Mucosa of descending colon (tissue), 3 donors: ENCODE measurements around the gene NONO. TPM values are rescaled to one million over a fixed set of nuclear protein-coding genes. Genes with fewer than 3 reads are reported as not detected.
"Not testable (repeated sequence)": the region's sequence is repeated elsewhere in the genome, so short reads cannot be mapped to it uniquely, and the experiment has no call there.

Experiments
- ATAC-seq: fragments of 200-7000 bp; cut with Tn5 transposase; one replicate; pipeline ENCODE4 v1.9.1; 2020; ENCODE audit warnings: mild to moderate bottlenecking, moderate library complexity
- DNase-seq, 3 donors: peaks; one replicate each; pipeline ENCODE4 v3.0.0-alpha.2; 2020
- H3K36me3 ChIP-seq: fragments of 200-600 bp; one replicate; pipeline ENCODE4 v1.8.0; 2021; ENCODE audit warnings: low read depth, mild to moderate bottlenecking
- H3K4me1 ChIP-seq: fragments of 200-600 bp; one replicate; pipeline ENCODE4 v1.8.0; 2021; ENCODE audit warnings: low read depth, mild to moderate bottlenecking
- H3K4me3 ChIP-seq: fragments of 200-600 bp; one replicate; pipeline ENCODE4 v1.8.0; 2021; ENCODE audit warnings: mild to moderate bottlenecking
- H3K9me3 ChIP-seq: fragments of 200-600 bp; one replicate; pipeline ENCODE4 v1.8.0; 2021; ENCODE audit warnings: mild to moderate bottlenecking
- CTCF ChIP-seq: fragments of 200-600 bp; IDR thresholded peaks from one replicate; pipeline ENCODE4 v1.8.0; 2022; ENCODE audit warnings: antibody characterized with exemption, mild to moderate bottlenecking
- intact Hi-C, 2 donors: fragments of 100-400 bp; cut with DNase I in 1 of 2; cut with micrococcal nuclease in 1 of 2; formaldehyde crosslinking; loops; one replicate each; pipeline versions ENCODE4 v1.11.0 to v1.11.1; 2022; cut with DNase I, micrococcal nuclease
- total RNA-seq, 3 donors: library from RNA; stranded (reverse); fragmentation: NEBNext Ultra II Directional in 2 of 3; extraction: Animal tissue kit (Norgen Biotek cat#: 25700) in 2 of 3; gene quantifications; one replicate each; pipeline versions ENCODE4 v1.2.1 to v1.2.4, GENCODE V29; 2021 to 2023
- donor health status: DM: no; HTN: no; CAD: no; lungs with moderate emphysema.
- donor health status: DM: no; HTN: no; CAD: no.
- donor health status: DM: no; HTN: yes; CAD: no.

The NONO gene
- total RNA-seq, 3 donors from 2014 or later = 166 to 218 (median 197) TPM

GRCh38 chrX:71302461-71303213, 19.2 kb downstream of the NONO start:
- ATAC-seq (no peak), DNase-seq (no peak)
- Histone ChIP-seq H3K4me1 (no peaks in the 10 kb centered on the region), H3K9me3 (no peaks in the 10 kb centered on the region), H3K4me3 (no peak overlapping the region), H3K36me3 (no peaks in the 10 kb centered on the region)
- no peak for TF ChIP-seq CTCF
- intact Hi-C loops = no loop called here

GRCh38 chrX:71304561-71304960, 21.1 kb downstream of the NONO start:
- Histone ChIP-seq H3K4me3 (no peak overlapping the region), H3K9me3 (no peaks in the 10 kb centered on the region), H3K4me1 (no peaks in the 10 kb centered on the region), H3K36me3 (no peaks in the 10 kb centered on the region)
- no peak for ATAC-seq
- no peak for TF ChIP-seq CTCF
- intact Hi-C loops = no loop called here
- DNase-seq = no peak

GRCh38 chrX:71315917-71316316, 32.5 kb downstream of the NONO start:
- intact Hi-C loops = no loop called here
- ATAC-seq (no peak), DNase-seq (no peak)
- no peaks in the 10 kb centered on the region for H3K9me3 ChIP-seq
- no peaks in the 10 kb centered on the region for H3K36me3 ChIP-seq
- no peak for TF ChIP-seq CTCF
- H3K4me3 ChIP-seq = no peak overlapping the region
- H3K4me1 ChIP-seq = no peaks in the 10 kb centered on the region

GRCh38 chrX:71316959-71317358, 33.5 kb downstream of the NONO start:
- H3K9me3 ChIP-seq, H3K4me3 ChIP-seq, H3K36me3 ChIP-seq, intact Hi-C loops, H3K4me1 ChIP-seq, DNase-seq, ATAC-seq: not testable (repeated sequence)

- Histone ChIP-seq H3K36me3 (no peaks in the 10 kb centered on the region), H3K4me1 (no peaks in the 10 kb centered on the region), H3K9me3 (no peaks in the 10 kb centered on the region), H3K4me3 (no peak overlapping the region)
- intact Hi-C loops = no loop called here
- no peak for ATAC-seq
- DNase-seq = no peak
- TF ChIP-seq CTCF = no peak
These were observed 36.7 kb downstream of the NONO start for GRCh38 chrX:71320126-71320525.

GRCh38 chrX:71321731-71322130, 38.3 kb downstream of the NONO start:
- H3K4me1 ChIP-seq = no peaks in the 10 kb centered on the region
- intact Hi-C loops = no loop called here
- ATAC-seq = no peak
- TF ChIP-seq CTCF = no peak
- H3K4me3 ChIP-seq = no peak overlapping the region
- DNase-seq = no peak
- no peaks in the 10 kb centered on the region for H3K36me3 ChIP-seq
- peaks cover 6% of the 10 kb centered on the region for H3K9me3 ChIP-seq

GRCh38 chrX:71324452-71324851, 41.0 kb downstream of the NONO start:
- H3K9me3 ChIP-seq, H3K36me3 ChIP-seq, H3K4me1 ChIP-seq, intact Hi-C loops, DNase-seq, H3K4me3 ChIP-seq, ATAC-seq: not testable (repeated sequence)
